GM21528 (cell line): ENCODE measurements around the gene CASP3.
"Not testable (repeated sequence)": the region's sequence is repeated elsewhere in the genome, so short reads cannot be mapped to it uniquely, and the experiment has no call there.

Experiments used
- ATAC-seq: cut with Tn5 transposase; IDR thresholded peaks from one replicate; pipeline ENCODE4 v1.9.1; 2021; ENCODE audit warnings: mild to moderate bottlenecking, moderate library complexity; ENCODE audit not compliant: unreplicated experiment, low FRiP score

CASP3 gene

GRCh38 chr4:184664445-184665210 lies 15.4 kb upstream of the CASP3 start:
- ATAC-seq, result no peak

DNA sequence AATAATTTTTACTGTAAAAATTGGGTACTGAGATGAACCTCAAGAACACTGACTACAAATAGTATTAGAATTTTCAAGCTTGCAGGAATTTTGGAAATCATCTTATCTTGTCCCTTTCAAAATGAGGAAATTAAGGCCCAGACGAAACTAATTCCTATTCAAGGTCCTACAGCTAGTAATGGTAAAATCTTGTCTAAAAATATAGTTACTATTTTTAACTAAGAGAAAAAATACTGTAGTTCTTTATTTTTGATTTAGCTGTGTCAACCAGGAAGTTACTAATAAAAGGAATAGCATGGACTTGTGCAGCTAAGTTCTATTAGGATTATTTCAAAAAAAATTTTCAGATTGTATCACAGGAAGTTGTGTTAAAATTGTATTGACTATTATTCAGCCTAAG lies 13.0 kb upstream of the CASP3 start:
- no peak for ATAC-seq

- ATAC-seq, result no peak
These were observed 11.7 kb upstream of the CASP3 start for GRCh38 chr4:184660978-184661377.

DNA sequence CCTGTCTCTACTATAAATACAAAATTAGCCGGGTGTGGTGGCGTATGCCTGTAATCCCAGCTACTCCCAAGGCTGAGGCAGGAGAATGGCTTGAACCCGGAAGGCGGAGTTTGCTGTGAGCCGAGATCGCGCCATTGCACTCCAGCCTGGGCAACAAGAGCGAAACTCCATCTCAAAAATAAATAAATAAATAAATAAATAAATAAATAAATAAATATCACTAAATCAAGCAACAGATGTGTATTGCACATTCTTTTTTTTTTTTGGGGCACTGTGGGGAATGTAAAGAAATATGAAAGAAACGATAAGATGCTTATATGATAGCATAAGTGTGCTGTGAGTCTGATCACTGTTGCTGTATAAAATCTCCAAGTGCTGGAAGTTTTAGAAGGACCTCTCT lies 8.6 kb upstream of the CASP3 start:
- ATAC-seq, result not testable (repeated sequence)

GRCh38 chr4:184657144-184657543 lies 7.9 kb upstream of the CASP3 start:
- no peak for ATAC-seq

DNA sequence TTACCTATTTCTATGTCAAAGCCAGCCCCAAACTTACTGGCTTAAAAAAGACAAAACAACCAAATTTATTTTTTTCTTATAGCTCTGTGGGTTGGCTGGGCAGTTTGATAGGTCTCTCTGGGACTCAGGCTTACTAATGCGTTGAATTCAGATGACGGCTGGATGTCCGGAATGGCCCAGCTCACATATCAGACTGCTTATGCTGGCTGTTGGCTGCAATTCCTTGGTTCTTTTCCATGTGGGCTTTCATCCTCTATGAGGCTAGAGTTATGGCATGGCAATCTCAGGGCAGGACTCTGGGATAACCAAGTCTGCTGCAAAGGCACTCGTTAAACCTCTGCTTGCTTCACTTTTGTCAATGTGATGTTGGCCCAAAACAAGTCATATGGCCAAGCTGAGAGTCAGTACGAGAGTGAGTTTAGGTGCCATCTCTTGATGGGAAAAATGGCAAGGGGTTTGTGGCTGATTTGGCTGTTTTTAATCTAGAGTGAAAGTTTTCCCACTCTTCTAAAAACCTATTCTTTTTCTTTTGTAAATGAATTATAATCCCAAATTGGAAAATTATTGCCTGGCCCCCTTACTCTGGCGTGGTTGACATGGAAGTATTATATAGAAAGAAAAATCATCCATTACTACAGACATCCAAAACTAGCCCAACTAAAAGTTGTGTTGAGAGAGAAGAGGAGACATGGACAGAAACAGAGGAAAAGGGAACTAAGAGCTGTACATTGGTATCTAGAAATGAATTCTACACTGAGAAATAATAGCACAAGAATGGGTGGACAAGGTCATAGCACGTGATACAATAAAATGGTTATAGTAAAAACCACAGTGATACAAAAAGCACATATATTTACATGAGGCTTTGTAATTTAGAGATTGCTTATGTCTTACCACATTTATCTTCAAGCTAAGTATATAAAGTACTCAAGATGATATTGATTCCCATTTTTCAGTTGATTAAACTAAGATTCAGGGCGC lies 6.9 kb upstream of the CASP3 start:
- ATAC-seq, result no peak

DNA sequence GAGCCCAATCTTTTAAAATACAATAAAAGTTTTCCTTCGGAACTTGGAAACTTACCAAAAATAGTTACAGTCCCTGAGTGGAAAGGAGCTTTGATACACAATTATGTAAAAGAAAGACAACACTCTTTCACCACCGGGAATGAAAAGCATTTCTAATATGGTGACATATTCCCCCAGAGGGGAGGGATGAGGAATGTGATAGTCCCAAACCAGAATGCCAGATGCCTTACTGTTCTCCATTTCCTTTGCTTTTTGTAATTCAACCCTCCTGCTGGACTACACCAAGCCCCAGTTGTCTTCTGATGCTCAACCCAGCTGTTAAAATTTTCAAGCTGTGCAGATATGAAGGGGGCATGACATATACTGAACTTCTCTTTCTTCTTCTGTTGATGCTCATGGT lies 4.4 kb upstream of the CASP3 start:
- no peak for ATAC-seq

- not testable (repeated sequence) for ATAC-seq
These were observed 3.4 kb upstream of the CASP3 start for GRCh38 chr4:184652681-184653080.

DNA sequence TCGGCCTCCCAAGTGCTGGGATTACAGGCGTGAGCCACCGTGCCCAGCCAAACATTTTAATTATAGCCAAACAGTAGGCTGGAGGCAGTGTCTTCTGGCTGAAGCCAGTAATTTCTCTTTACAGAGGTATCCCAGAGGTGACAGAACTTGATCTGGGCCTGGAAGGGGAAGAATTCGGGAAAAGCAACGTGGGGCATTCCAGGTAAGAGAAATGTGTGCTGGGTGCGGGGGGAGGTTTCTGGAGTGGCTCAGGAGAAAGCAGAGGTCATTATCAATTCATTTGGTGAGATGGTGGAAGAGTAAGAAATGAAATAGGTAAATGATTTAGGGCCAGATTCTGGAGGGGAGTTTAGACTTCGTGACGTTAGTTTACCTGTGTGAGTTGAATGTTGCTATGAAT lies 2.7 kb upstream of the CASP3 start:
- ATAC-seq, result no peak

GRCh38 chr4:184649971-184650855 lies 966 bp upstream of the CASP3 start:
- ATAC-seq, result peak; percentile 19

DNA sequence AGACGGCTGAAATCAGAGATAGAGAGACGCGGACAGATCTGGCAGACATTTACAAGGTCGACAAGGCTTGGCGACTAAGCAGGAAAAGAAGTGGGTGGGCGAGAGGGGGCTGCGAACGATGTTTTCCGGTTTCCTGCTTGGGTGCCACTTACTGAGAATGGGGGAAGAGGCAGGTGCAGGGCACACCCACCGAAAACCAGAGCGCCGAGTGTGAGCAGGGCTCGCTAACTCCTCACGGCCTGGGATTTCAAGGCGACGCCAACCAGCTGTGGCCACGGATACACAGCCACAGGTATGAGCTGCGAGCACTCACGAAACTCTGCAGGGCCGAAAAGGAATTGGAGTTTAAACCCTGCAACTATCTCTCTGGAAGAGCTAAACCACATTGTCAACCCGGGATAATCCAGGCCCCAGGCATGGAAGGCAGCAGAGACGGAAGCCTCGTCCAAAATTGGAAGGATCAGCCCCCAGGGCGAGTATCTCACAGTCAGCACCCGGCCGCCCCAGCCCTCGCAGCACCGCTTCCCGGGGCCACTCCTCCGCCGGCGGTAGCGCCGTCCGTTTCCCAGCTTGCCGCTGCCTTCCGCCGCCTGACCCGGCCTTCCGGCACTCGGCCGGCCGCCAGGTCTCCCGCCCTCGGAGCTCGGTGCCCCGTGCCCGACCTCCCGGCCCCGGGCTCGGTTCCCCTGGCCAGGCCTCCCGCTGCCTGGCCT lies 778 bp downstream of the CASP3 start:
- peak; percentile 47 for ATAC-seq

GRCh38 chr4:184648054-184648312 lies 1.3 kb downstream of the CASP3 start:
- ATAC-seq, result no peak

- no peak for ATAC-seq
These were observed 1.8 kb downstream of the CASP3 start for GRCh38 chr4:184647266-184648053.

GRCh38 chr4:184645904-184646610 lies 3.2 kb downstream of the CASP3 start:
- no peak for ATAC-seq

- ATAC-seq, result no peak
These were observed 4.5 kb downstream of the CASP3 start for GRCh38 chr4:184644553-184645307.

DNA sequence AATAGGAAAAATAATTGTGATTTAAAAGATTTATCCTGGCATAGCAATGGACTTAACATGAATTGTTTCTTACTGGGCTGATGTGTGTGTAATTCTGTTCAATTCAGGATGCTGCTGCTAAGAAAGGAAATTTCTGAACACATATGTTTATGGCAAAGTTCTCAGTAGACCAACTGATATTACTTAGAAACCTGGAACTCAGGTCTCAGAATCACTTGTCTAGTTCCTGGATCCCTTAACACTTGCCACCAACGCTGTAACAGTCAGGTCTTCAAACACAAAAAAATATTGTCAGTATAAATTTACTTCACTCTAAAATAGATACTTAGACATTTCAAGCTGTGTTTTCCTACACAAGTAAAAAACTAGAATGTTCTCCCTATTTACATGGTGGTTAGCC lies 5.5 kb downstream of the CASP3 start:
- no peak for ATAC-seq

GRCh38 chr4:184641451-184641850 lies 7.8 kb downstream of the CASP3 start:
- no peak for ATAC-seq

- ATAC-seq, result no peak
These were observed 8.2 kb downstream of the CASP3 start for GRCh38 chr4:184641022-184641421.
